GM18505 (cell line): ENCODE measurements around the gene C21orf58.
"Not testable (repeated sequence)": the region's sequence is repeated elsewhere in the genome, so short reads cannot be mapped to it uniquely, and the experiment has no call there.

Experiments used
- ATAC-seq: cut with Tn5 transposase; IDR thresholded peaks from one replicate; pipeline ENCODE4 v1.9.1; 2021; ENCODE audit not compliant: unreplicated experiment
- POLR2A ChIP-seq: IDR thresholded peaks from 4 replicates; pipeline ENCODE4 v1.6.1; 2011; ENCODE audit warnings: borderline replicate concordance; ENCODE audit not compliant: insufficient read depth, insufficient read length; ENCODE audit errors: extremely low read depth

C21orf58 gene

GRCh38 chr21:46323710-46324389, at the start of gene C21orf58, which contains the start of gene PCNT:
C21orf58 (minus strand) TSS chr21:46323870; CDS start chr21:46322738, 1,132 bp downstream.
PCNT (plus strand) TSS chr21:46324156; CDS start chr21:46324229, 73 bp downstream.
- TF ChIP-seq POLR2A = peak; percentile 69
- ATAC-seq = peak; percentile 72

GRCh38 chr21:46372947-46373346, 49.3 kb upstream of the C21orf58 start:
- ATAC-seq = not testable (repeated sequence)

GRCh38 chr21:46372014-46372485, 48.4 kb upstream of the C21orf58 start:
- no peak for ATAC-seq
- TF ChIP-seq POLR2A = no peak

DNA sequence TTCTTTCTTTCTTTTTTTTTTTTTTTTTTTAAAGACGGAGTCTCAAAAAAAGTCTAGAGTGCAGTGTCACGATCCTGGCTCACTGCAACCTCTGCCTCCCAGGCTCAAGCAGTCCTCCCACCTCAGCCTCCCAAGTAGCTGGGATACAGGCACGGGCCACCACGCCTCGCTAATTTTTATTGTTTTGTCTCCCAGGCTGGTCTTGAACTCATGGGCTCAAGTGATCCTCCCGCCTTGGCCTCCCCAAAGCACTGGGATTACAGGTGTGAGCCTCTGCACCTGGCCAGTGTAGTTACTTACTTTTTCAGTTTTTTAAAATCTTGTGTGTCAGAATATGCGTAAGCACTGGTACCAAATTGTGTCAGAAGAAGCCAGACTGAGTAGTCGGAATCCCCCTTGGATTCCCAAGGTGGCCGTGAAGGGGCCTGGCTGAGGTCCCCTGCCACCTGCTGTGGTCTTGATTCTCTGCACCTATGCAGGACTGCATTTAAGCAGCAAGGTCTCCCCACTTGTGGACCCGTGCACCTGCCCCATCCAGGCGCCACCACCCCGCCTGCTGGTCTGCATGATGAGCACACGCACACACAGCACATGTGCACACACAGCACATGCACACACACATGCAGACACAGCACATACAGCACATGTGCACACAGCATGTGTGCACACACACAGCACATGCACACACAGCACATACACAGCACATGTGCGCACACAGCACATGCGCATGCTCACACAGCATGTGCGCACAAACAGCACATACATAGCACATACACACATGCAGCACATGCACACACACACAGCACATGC, 47.7 kb upstream of the C21orf58 start:
- no peak for ATAC-seq
- no peak for TF ChIP-seq POLR2A

GRCh38 chr21:46369520-46370235, 46.0 kb upstream of the C21orf58 start:
- ATAC-seq = no peak
- no peak for TF ChIP-seq POLR2A

DNA sequence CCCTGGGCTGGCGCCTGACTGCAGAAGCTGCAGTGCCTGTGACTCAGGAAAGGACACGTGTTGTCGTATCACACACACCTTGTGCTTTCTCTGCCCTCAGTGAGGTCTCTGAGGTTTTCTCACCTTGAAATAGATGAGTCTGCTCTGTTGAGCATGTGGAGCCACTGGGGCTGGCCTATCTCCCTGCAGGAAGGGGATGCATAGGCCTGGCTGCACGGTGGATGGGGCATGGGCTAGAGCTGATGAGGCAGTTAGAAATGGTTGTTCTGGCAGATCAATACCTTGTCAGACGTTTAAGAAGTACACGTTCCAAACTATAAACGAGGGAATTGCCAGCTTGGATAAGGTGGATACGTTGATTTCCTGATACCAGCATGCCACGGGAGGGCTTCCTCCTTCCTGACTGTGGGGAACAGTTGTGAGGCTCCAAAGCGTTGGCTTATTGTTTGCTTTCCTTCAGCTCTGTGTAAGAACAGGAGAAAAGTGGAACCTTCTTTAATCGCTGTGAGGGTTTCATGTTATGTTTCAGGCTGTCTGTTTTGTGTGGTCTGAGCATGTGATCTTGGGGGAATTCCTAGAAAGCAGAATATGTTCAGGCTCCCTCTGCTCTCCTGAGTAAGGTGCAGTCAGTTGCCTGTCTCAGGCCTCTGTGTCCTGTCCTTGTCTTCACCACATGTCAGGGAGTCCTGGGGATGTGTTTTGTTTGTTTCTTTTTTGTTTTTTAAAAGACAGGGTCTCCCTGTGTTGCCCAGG, 45.0 kb upstream of the C21orf58 start:
- ATAC-seq = peak; percentile 49
- TF ChIP-seq POLR2A = peak; percentile 64

GRCh38 chr21:46366966-46367365, 43.3 kb upstream of the C21orf58 start:
- no peak for ATAC-seq
- TF ChIP-seq POLR2A = no peak

- no peak for TF ChIP-seq POLR2A
- no peak for ATAC-seq
These were observed 42.9 kb upstream of the C21orf58 start for GRCh38 chr21:46366561-46366960.

GRCh38 chr21:46366091-46366490, 42.4 kb upstream of the C21orf58 start:
- TF ChIP-seq POLR2A = no peak
- ATAC-seq = no peak

DNA sequence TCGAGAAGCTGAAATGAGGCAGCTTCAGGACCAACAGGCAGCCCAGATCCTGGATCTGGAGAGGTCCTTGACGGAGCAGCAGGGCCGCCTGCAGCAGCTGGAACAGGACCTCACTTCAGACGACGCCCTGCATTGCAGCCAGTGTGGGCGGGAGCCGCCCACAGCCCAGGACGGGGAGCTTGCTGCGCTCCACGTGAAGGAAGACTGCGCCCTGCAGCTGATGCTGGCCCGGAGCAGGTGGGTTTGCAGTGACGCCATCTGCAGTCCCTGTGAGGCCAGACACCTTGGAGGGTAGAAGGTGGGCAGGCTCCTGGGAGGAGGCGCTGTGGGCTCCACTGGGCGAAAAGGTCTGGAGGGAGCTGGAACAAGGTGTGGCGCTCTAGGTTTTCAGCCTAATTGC, 40.0 kb upstream of the C21orf58 start:
- no peak for ATAC-seq
- no peak for TF ChIP-seq POLR2A

- no peak for TF ChIP-seq POLR2A
- ATAC-seq = no peak
These were observed 39.3 kb upstream of the C21orf58 start for GRCh38 chr21:46362946-46363345.

GRCh38 chr21:46361935-46362334, 38.3 kb upstream of the C21orf58 start:
- ATAC-seq = no peak
- TF ChIP-seq POLR2A = no peak

DNA sequence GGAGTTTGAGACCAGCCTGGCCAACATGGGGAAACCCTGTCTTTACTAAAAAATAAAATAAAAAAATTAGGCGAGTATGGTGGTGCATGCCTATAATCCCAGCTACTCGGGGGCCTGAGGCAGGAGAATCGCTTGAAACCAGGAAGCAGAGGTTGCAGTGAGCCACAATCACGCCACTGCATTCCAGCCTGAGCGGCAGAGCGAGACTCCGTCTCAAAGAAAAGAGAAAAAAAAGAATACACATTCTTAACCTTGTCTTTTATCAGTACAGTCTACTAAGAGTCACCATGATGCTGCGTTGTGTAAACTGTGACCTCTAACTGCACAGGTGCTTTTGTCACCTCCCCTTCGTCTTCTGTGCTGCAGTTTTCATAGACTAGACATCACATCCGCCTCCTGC, 37.5 kb upstream of the C21orf58 start:
- ATAC-seq = no peak

More for the DNA sequence above, 37.5 kb upstream of the C21orf58 start:
- no peak for TF ChIP-seq POLR2A
